HL-60 (cell line): Measurements from ENCODE around the gene TPST2.

Experiments
- GABPA ChIP-seq: IDR thresholded peaks from 2 replicates; pipeline ENCODE4 v1.6.1; 2012; ENCODE audit warnings: low read depth
- POLR2AphosphoS5 ChIP-seq: IDR thresholded peaks from 2 replicates; pipeline ENCODE4 v1.6.1; 2012; ENCODE audit warnings: low read depth
- SPI1 ChIP-seq: IDR thresholded peaks from 2 replicates; pipeline ENCODE4 v1.6.1; 2012; ENCODE audit warnings: low read depth, mild to moderate bottlenecking, borderline replicate concordance
- TF ChIP-seq, protein P1 (sequence below): IDR thresholded peaks from one replicate; pipeline ENCODE4 v1.5.1; 2011; ENCODE audit warnings: low read length, control low read depth, inconsistent platforms; ENCODE audit not compliant: insufficient read depth
- TF ChIP-seq, protein P2 (sequence below): IDR thresholded peaks from 2 replicates; pipeline ENCODE4 v1.6.1; 2012; ENCODE audit warnings: low read depth; ENCODE audit not compliant: insufficient replicate concordance

GRCh38 chr22:26534171-26534855 is 55.6 kb downstream of the TPST2 start:
- TF ChIP-seq, protein P1, sequence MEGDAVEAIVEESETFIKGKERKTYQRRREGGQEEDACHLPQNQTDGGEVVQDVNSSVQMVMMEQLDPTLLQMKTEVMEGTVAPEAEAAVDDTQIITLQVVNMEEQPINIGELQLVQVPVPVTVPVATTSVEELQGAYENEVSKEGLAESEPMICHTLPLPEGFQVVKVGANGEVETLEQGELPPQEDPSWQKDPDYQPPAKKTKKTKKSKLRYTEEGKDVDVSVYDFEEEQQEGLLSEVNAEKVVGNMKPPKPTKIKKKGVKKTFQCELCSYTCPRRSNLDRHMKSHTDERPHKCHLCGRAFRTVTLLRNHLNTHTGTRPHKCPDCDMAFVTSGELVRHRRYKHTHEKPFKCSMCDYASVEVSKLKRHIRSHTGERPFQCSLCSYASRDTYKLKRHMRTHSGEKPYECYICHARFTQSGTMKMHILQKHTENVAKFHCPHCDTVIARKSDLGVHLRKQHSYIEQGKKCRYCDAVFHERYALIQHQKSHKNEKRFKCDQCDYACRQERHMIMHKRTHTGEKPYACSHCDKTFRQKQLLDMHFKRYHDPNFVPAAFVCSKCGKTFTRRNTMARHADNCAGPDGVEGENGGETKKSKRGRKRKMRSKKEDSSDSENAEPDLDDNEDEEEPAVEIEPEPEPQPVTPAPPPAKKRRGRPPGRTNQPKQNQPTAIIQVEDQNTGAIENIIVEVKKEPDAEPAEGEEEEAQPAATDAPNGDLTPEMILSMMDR, result no peak
- TF ChIP-seq POLR2AphosphoS5, result no peak
- no peak for TF ChIP-seq GABPA
- no peak for TF ChIP-seq SPI1
- TF ChIP-seq, protein P2, sequence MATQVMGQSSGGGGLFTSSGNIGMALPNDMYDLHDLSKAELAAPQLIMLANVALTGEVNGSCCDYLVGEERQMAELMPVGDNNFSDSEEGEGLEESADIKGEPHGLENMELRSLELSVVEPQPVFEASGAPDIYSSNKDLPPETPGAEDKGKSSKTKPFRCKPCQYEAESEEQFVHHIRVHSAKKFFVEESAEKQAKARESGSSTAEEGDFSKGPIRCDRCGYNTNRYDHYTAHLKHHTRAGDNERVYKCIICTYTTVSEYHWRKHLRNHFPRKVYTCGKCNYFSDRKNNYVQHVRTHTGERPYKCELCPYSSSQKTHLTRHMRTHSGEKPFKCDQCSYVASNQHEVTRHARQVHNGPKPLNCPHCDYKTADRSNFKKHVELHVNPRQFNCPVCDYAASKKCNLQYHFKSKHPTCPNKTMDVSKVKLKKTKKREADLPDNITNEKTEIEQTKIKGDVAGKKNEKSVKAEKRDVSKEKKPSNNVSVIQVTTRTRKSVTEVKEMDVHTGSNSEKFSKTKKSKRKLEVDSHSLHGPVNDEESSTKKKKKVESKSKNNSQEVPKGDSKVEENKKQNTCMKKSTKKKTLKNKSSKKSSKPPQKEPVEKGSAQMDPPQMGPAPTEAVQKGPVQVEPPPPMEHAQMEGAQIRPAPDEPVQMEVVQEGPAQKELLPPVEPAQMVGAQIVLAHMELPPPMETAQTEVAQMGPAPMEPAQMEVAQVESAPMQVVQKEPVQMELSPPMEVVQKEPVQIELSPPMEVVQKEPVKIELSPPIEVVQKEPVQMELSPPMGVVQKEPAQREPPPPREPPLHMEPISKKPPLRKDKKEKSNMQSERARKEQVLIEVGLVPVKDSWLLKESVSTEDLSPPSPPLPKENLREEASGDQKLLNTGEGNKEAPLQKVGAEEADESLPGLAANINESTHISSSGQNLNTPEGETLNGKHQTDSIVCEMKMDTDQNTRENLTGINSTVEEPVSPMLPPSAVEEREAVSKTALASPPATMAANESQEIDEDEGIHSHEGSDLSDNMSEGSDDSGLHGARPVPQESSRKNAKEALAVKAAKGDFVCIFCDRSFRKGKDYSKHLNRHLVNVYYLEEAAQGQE, result no peak
